Activated CD8-positive, alpha-beta T cell treated with anti-CD3 and anti-CD28 coated beads for 36 hours (primary cell): ENCODE measurements around the gene ALDH1B1. TPM values are rescaled to one million over a fixed set of nuclear protein-coding genes. Genes with fewer than 3 reads are reported as not detected.
A peak's percentile ranks its signal among the peaks of the same experiment; 100 is the strongest.

Experiments
- ATAC-seq: fragments of 200-7000 bp; cut with Tn5 transposase; one replicate; pipeline ENCODE4 v1.10.0; 2021; ENCODE audit warnings: mild to moderate bottlenecking, moderate library complexity
- CTCF ChIA-PET: fragments of 350-600 bp; sonication (Branson Sonifier 250); formaldehyde crosslinking; loops from one replicate; lab custom pipeline; 2021; ENCODE audit warnings: antibody characterized with exemption; lab: Charles Lee
- POLR2A ChIA-PET: fragments of 350-600 bp; sonication (Branson Sonifier 250); formaldehyde crosslinking; loops from one replicate; lab custom pipeline; 2021; ENCODE audit warnings: antibody characterized with exemption; lab: Charles Lee
- DNase-seq: peaks from one replicate; pipeline ENCODE4 v3.0.0-alpha.2; 2020
- H3K27ac Mint-ChIP-seq: one replicate; pipeline ENCODE4 v1.8.0; 2021; ENCODE audit warnings: mild to moderate bottlenecking, mixed read lengths
- H3K27me3 Mint-ChIP-seq: one replicate; pipeline ENCODE4 v1.8.0; 2021; ENCODE audit warnings: mixed read lengths
- H3K36me3 Mint-ChIP-seq: one replicate; pipeline ENCODE4 v1.8.0; 2021; ENCODE audit warnings: low read depth, mixed read lengths
- H3K4me1 Mint-ChIP-seq: one replicate; pipeline ENCODE4 v1.8.0; 2021; ENCODE audit warnings: low read depth, mixed read lengths
- H3K4me3 Mint-ChIP-seq: one replicate; pipeline ENCODE4 v1.8.0; 2021; ENCODE audit warnings: mild to moderate bottlenecking, moderate library complexity, mixed read lengths
- H3K9me3 Mint-ChIP-seq: one replicate; pipeline ENCODE4 v1.8.0; 2021; ENCODE audit warnings: mixed read lengths
- CTCF ChIP-seq: fragments of 200-600 bp; IDR thresholded peaks from one replicate; pipeline ENCODE4 v1.8.0; 2022; ENCODE audit warnings: antibody characterized with exemption, mild to moderate bottlenecking
- intact Hi-C: fragments of 100-400 bp; cut with micrococcal nuclease; formaldehyde crosslinking; loops from one replicate; pipeline ENCODE4 v1.10.0; 2022
- total RNA-seq, 2 experiments: library from RNA; stranded (reverse); gene quantifications; one replicate each; pipeline ENCODE4 v1.2.3, GENCODE V29; 2021

ALDH1B1 gene
- total RNA-seq: 10 to 100 TPM; 23.9 to 26.5 TPM

GRCh38 chr9:38392235-38393127 lies at the start of gene ALDH1B1:
Gene ALDH1B1, plus strand, starts transcription at chr9:38392702. Its CDS starts 3,047 bp downstream, at chr9:38395749.
- no peak for TF ChIP-seq CTCF
- H3K4me1 Mint-ChIP-seq: peaks cover 12% of the 10 kb centered on the region
- ChIA-PET CTCF (interaction anchor here (0.6 to 1.2 kb wide), 4 partner anchors 16 to 305 kb away, joined by 3 to 4 read pairs (median 3); no protein-coding TSS in a partner anchor), POLR2A (interaction anchor here (0.6 to 0.8 kb wide), 2 partner anchors 333 to 907 kb away, joined by 3 read pairs; partner anchors contain the start of gene POLR1E)
- peak; percentile 99 for ATAC-seq
- peak; percentile 74 for DNase-seq
- H3K27ac Mint-ChIP-seq: peak within 1 kb of the TSS; percentile 88
- H3K9me3 Mint-ChIP-seq: peaks cover 4% of the 10 kb centered on the region
- H3K4me3 Mint-ChIP-seq: peak within 1 kb of the TSS; percentile 95
- H3K36me3 Mint-ChIP-seq: peaks cover 38% of the 10 kb centered on the region
- peaks cover 1% of the 10 kb centered on the region for H3K27me3 Mint-ChIP-seq
- intact Hi-C loops: no loop called here

- ATAC-seq (no peak), DNase-seq (no peak)
- intact Hi-C loops: no loop called here
- H3K36me3 Mint-ChIP-seq: no peaks in the 10 kb centered on the region
- no peaks in the 10 kb centered on the region for H3K4me1 Mint-ChIP-seq
- no peak for TF ChIP-seq CTCF
- no peaks in the 10 kb centered on the region for H3K9me3 Mint-ChIP-seq
- peaks cover 4% of the 10 kb centered on the region for H3K27me3 Mint-ChIP-seq
- POLR2A ChIA-PET: no interaction called here
- H3K4me3 Mint-ChIP-seq: no peak overlapping the region
- CTCF ChIA-PET: interaction anchor here (1.3 kb wide), 1 partner anchor 17 kb away, joined by 3 read pairs; no protein-coding TSS in a partner anchor
- no peak overlapping the region for H3K27ac Mint-ChIP-seq
Observed at GRCh38 chr9:38343037-38343436, 49.5 kb upstream of the ALDH1B1 start.

GRCh38 chr9:38343552-38343951 lies 49.0 kb upstream of the ALDH1B1 start:
- Mint-ChIP-seq H3K36me3 (no peaks in the 10 kb centered on the region), H3K27ac (no peak overlapping the region), H3K27me3 (peaks cover 5% of the 10 kb centered on the region), H3K4me3 (no peak overlapping the region), H3K9me3 (no peaks in the 10 kb centered on the region), H3K4me1 (no peaks in the 10 kb centered on the region)
- DNase-seq (no peak), ATAC-seq (no peak)
- no peak for TF ChIP-seq CTCF
- intact Hi-C loops: no loop called here
- CTCF ChIA-PET: interaction anchor here (1.3 kb wide), 1 partner anchor 17 kb away, joined by 3 read pairs; no protein-coding TSS in a partner anchor
- POLR2A ChIA-PET: no interaction called here

GRCh38 chr9:38344566-38345324 lies 47.8 kb upstream of the ALDH1B1 start:
- H3K9me3 Mint-ChIP-seq: no peaks in the 10 kb centered on the region
- POLR2A ChIA-PET: no interaction called here
- H3K27me3 Mint-ChIP-seq: peaks cover 5% of the 10 kb centered on the region
- ATAC-seq: no peak
- H3K27ac Mint-ChIP-seq: no peak overlapping the region
- intact Hi-C loops: no loop called here
- no peak for DNase-seq
- no peaks in the 10 kb centered on the region for H3K36me3 Mint-ChIP-seq
- no peak for TF ChIP-seq CTCF
- CTCF ChIA-PET: interaction anchor here (1.3 kb wide), 1 partner anchor 16 kb away, joined by 3 read pairs; no protein-coding TSS in a partner anchor
- no peaks in the 10 kb centered on the region for H3K4me1 Mint-ChIP-seq
- H3K4me3 Mint-ChIP-seq: no peak overlapping the region
